WTC11 (cell line): ENCODE results near the gene B4GALT2. TPM values are rescaled to one million over a fixed set of nuclear protein-coding genes. Genes with fewer than 3 reads are reported as not detected.

Experiments
- ATF2 ChIP-seq: sonication (generic); formaldehyde crosslinking; IDR thresholded peaks from 2 replicates; pipeline ENCODE4 v1.8.1; 2022; ENCODE audit warnings: low read depth, missing genetic modification reagents, borderline replicate concordance
- ATF3 ChIP-seq: sonication (generic); formaldehyde crosslinking; conservative IDR thresholded peaks from 2 replicates; pipeline ENCODE4 v1.8.1; 2022; ENCODE audit warnings: mild to moderate bottlenecking, missing genetic modification reagents
- FOXP4 ChIP-seq: sonication (generic); formaldehyde crosslinking; IDR thresholded peaks from 2 replicates; pipeline ENCODE4 v1.8.0; 2022; ENCODE audit warnings: mild to moderate bottlenecking, missing genetic modification reagents
- GRHL2 ChIP-seq: fragments of 250-450 bp; sonication (Bioruptor Pico); IDR thresholded peaks from 2 replicates; pipeline ENCODE4 v1.8.0; 2022; ENCODE audit warnings: mild to moderate bottlenecking, moderate library complexity; ENCODE audit not compliant: insufficient replicate concordance, severe bottlenecking
- IRF2 ChIP-seq: sonication (generic); formaldehyde crosslinking; IDR thresholded peaks from 2 replicates; pipeline ENCODE4 v1.8.0; 2022; ENCODE audit warnings: low read depth, missing genetic modification reagents, borderline replicate concordance
- JUN ChIP-seq: sonication (generic); formaldehyde crosslinking; IDR thresholded peaks from 2 replicates; pipeline ENCODE4 v1.8.0; 2023; ENCODE audit warnings: mild to moderate bottlenecking, missing genetic modification reagents
- MXD4 ChIP-seq: fragments of 250-450 bp; sonication (Bioruptor Pico); IDR thresholded peaks from 2 replicates; pipeline ENCODE4 v1.8.0; 2021; ENCODE audit warnings: mild to moderate bottlenecking, moderate library complexity, borderline replicate concordance
- NR1H2 ChIP-seq: sonication (generic); formaldehyde crosslinking; IDR thresholded peaks from 2 replicates; pipeline ENCODE4 v1.9.0; 2021; ENCODE audit warnings: mild to moderate bottlenecking, moderate library complexity, missing genetic modification reagents
- PREB ChIP-seq: sonication (generic); formaldehyde crosslinking; IDR thresholded peaks from 2 replicates; pipeline ENCODE4 v1.8.1; 2022; ENCODE audit warnings: mild to moderate bottlenecking, missing genetic modification reagents, moderate library complexity, borderline replicate concordance
- TCF7 ChIP-seq: sonication (generic); formaldehyde crosslinking; IDR thresholded peaks from 2 replicates; pipeline ENCODE4 v1.8.0; 2022; ENCODE audit warnings: mild to moderate bottlenecking, low read depth, missing genetic modification reagents, moderate library complexity
- ZMAT4 ChIP-seq: fragments of 250-450 bp; sonication (Bioruptor Pico); IDR thresholded peaks from 2 replicates; pipeline ENCODE4 v1.9.0; 2021; ENCODE audit warnings: mild to moderate bottlenecking
- ZNF281 ChIP-seq: sonication (generic); formaldehyde crosslinking; IDR thresholded peaks from 2 replicates; pipeline ENCODE4 v1.8.0; 2023; ENCODE audit warnings: mild to moderate bottlenecking, missing genetic modification reagents
- ZNF416 ChIP-seq: fragments of 250-450 bp; sonication (Bioruptor Pico); IDR thresholded peaks from 2 replicates; pipeline ENCODE4 v1.9.0; 2021; ENCODE audit warnings: mild to moderate bottlenecking, inconsistent platforms
- total RNA-seq: library from RNA; stranded (reverse); gene quantifications from 3 replicates; pipeline ENCODE4 v1.2.3, GENCODE V29; 2021
- TF ChIP-seq, protein P1 (sequence below): sonication (generic); formaldehyde crosslinking; IDR thresholded peaks from 2 replicates; pipeline ENCODE4 v1.8.1; 2022; ENCODE audit warnings: mild to moderate bottlenecking, moderate library complexity, missing genetic modification reagents
- TF ChIP-seq, protein P2 (sequence below): sonication (generic); formaldehyde crosslinking; IDR thresholded peaks from 2 replicates; pipeline ENCODE4 v1.8.0; 2022; ENCODE audit warnings: mild to moderate bottlenecking, missing genetic modification reagents
- TF ChIP-seq, protein P3 (sequence below): sonication (generic); formaldehyde crosslinking; IDR thresholded peaks from 2 replicates; pipeline ENCODE4 v1.8.1; 2023; ENCODE audit warnings: mild to moderate bottlenecking, missing genetic modification reagents, moderate library complexity
- TF ChIP-seq, protein P4 (sequence below): sonication (generic); formaldehyde crosslinking; IDR thresholded peaks from 2 replicates; pipeline ENCODE4 v1.8.1; 2023; ENCODE audit warnings: mild to moderate bottlenecking, missing genetic modification reagents, moderate library complexity

B4GALT2 gene
- total RNA-seq, 1 experiment from 2014 or later, result 66.7 TPM

- TF ChIP-seq, protein P1, sequence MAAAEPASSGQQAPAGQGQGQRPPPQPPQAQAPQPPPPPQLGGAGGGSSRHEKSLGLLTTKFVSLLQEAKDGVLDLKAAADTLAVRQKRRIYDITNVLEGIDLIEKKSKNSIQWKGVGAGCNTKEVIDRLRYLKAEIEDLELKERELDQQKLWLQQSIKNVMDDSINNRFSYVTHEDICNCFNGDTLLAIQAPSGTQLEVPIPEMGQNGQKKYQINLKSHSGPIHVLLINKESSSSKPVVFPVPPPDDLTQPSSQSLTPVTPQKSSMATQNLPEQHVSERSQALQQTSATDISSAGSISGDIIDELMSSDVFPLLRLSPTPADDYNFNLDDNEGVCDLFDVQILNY (CRISPR knock-in tag), result peak; percentile 91; the same call in 1 of the 2 replicates
- TF ChIP-seq ATF3 (CRISPR knock-in tag), result no peak
- no peak for TF ChIP-seq IRF2 (CRISPR knock-in tag)
- 0 out of 2 replicates have a peak, but pooled peaks have one; percentile 13 for TF ChIP-seq JUN (CRISPR knock-in tag)
- no peak for TF ChIP-seq PREB
- no peak for TF ChIP-seq ZNF281 (CRISPR knock-in tag)
- no peak for TF ChIP-seq NR1H2 (CRISPR knock-in tag)
- TF ChIP-seq TCF7 (CRISPR knock-in tag), result no peak
- TF ChIP-seq, protein P2, sequence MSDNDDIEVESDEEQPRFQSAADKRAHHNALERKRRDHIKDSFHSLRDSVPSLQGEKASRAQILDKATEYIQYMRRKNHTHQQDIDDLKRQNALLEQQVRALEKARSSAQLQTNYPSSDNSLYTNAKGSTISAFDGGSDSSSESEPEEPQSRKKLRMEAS (CRISPR knock-in tag), result peak; percentile 95
- no peak for TF ChIP-seq MXD4 (CRISPR knock-in tag)
- TF ChIP-seq, protein P3, sequence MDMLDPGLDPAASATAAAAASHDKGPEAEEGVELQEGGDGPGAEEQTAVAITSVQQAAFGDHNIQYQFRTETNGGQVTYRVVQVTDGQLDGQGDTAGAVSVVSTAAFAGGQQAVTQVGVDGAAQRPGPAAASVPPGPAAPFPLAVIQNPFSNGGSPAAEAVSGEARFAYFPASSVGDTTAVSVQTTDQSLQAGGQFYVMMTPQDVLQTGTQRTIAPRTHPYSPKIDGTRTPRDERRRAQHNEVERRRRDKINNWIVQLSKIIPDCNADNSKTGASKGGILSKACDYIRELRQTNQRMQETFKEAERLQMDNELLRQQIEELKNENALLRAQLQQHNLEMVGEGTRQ (CRISPR knock-in tag), result peak; percentile 100
- no peak for TF ChIP-seq GRHL2 (CRISPR knock-in tag)
- TF ChIP-seq, protein P4, sequence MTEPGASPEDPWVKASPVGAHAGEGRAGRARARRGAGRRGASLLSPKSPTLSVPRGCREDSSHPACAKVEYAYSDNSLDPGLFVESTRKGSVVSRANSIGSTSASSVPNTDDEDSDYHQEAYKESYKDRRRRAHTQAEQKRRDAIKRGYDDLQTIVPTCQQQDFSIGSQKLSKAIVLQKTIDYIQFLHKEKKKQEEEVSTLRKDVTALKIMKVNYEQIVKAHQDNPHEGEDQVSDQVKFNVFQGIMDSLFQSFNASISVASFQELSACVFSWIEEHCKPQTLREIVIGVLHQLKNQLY, result no peak
- TF ChIP-seq ATF2, result no peak
- TF ChIP-seq ZMAT4 (CRISPR knock-in tag), result peak; percentile 70; the same call in 1 of the 2 replicates
- peak; percentile 64; the same call in 1 of the 2 replicates for TF ChIP-seq ZNF416 (CRISPR knock-in tag)
- TF ChIP-seq FOXP4 (CRISPR knock-in tag), result peak; percentile 76
Observed at GRCh38 chr1:43974443-43975248, 4.4 kb upstream of the B4GALT2 start, which contains the start of gene ATP6V0B (continued).
